Erythroblast (primary cell): ENCODE data around the gene SPOCK1.

Source experiments
- GATA1 ChIP-seq: IDR thresholded peaks from 2 replicates; pipeline ENCODE4 v1.6.1; 2011; ENCODE audit warnings: low read depth, mild to moderate bottlenecking, control low read depth, low read length, moderate library complexity
- POLR2A ChIP-seq: IDR thresholded peaks from 2 replicates; pipeline ENCODE4 v1.6.1; 2011; ENCODE audit warnings: mild to moderate bottlenecking, low read length

DNA sequence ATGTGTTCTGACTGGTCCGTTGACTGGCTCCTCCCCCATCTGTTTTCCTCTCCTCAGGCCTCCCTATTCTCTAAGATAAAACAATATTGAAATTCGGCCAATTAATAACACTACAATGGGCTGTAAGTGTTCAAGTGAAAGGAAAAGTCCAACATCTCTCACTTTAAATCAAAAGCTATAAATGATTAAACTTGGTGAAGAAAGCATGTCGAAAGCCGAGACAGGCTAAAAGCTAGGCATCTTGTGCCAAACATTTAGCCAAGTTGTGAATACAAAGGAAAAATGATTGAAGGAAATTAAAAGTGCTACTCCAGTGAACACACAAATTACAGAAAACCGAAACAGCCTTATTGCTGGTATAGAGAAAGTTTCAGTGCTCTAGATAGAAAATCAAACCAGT, 310.6 kb downstream of the SPOCK1 start:
- no peak for TF ChIP-seq POLR2A
- TF ChIP-seq GATA1, result no peak
